ENCODE results near the gene DAPK2.

Gene DAPK2

DNA sequence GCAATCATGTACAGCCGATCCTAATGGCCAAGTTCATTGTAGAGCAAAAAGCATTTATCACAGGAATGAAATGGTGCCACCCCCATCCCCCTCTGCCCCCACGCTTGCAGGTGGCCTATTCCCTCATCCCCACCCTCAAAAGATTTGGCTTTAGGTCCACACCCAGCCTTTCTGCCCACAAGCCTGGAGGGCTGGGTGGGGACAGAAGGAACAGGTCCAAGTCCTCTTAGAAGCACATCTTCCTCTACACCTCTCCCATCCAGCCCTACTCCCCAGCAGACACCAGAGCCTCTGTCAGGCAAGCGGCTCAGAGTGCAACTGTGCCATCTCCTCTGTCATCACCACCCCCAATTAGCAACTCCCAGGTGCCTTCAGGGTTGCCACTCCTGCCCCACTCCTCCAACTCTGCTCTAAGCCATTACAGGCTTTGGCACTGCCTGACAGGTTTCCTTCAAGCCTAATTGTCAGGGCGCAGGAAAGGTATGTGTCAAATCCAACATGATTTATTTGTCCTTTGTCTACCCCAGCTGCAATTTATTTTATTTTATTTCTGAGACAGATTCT lies 49.4 kb downstream of the DAPK2 start:
- DNase-seq (ENCODE audit: low spot score): no peak

DNA sequence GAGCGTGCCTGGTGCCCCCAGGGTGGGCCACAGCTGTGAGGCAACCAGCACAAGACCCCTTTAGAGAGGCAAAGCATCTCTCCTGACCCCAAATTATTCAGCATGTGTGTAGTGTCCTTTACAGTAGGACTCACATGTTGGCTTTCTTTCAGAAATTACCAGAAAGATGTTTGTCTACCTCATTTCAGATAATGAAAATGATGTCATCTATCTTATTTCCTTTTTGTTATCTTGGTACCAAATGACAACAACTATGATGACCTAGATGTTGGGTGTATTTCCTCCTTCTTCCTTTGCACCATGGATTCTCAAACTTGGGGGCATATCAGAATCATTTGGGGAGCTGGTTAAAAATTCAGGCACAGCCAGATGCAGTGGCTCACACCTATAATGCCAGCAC lies 50.5 kb downstream of the DAPK2 start:
- no peak for DNase-seq (ENCODE audit: low spot score)

GRCh38 chr15:63994073-63994600 lies 52.1 kb downstream of the DAPK2 start:
- DNase-seq (ENCODE audit: low spot score): no peak

DNA sequence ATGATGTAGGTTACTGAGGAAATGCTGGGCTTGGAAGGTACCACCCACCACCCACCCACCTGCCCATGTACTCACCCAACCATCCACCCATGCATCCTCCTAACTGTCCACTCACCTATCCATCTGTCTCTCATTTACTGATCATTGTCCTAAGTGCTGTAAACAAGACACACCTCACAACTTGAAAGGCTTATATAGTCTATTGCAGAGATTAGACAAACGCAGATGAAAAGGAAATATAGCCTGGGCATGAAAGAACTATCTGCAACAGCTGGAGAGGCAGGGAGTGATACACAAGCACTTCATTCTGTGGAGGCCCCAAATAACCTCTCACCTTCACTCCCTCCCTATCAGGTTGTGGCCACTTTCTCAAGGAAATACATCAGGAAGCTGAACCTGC lies 54.0 kb downstream of the DAPK2 start:
- no peak for DNase-seq (ENCODE audit: low spot score)

GRCh38 chr15:63991706-63992105 lies 54.6 kb downstream of the DAPK2 start:
- DNase-seq (ENCODE audit: low spot score): no peak

- no peak for DNase-seq (ENCODE audit: low spot score)
Measured at GRCh38 chr15:63990454-63990853, 55.8 kb downstream of the DAPK2 start.

DNA sequence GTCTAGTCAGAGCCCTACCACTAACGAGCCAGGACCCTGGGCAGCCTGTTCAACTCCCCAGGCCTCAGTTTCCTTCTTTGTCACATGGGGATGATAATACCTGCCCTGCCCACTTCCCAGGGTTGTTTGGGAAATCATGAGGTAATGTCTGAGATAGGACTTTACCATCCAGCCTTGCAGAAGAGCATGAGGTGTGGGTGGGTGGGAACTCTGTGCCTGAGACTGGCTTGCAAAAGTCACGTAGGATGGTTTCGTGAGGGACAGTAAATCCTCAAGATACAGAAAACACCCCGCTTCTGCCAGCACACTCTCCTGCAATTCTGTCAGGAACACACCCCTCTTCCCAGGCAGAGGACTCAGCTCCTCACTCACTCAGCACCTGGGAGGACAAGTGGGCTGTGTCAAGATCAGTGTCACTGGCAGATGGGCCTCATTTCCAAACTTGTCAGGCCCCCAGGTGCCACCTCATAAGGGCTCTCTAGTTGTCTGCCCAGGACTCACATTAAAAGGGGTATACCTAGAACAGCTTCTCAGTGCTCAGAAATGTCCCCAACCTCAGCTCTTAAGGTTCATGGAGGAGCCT lies 58.4 kb downstream of the DAPK2 start:
- no peak for DNase-seq (ENCODE audit: low spot score)

- DNase-seq (ENCODE audit: low spot score): no peak
Measured at GRCh38 chr15:63986751-63987341, 59.4 kb downstream of the DAPK2 start.

DNA sequence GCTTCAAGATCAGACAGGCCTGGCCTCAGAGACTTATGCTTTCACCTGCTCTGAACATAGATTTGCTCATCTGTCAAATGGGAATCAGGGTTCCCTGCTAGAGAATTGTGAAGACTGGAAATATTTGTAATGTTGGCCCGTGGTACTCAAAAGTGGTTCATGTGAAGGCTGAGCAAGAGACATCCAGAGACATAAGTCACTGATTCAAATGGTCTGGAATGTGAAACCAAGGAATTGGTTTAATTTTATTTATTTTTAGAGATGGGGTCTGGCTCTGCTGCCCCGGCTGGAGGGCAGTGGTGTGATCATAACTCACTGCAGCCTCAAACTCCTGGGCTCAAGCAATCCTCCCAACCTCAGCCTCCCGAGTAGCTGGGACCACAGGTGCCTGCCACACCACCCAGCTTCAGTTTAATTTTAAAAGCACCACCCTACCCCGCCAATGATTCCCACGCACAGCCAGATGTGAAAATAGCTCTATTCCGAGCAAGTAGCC lies 60.1 kb downstream of the DAPK2 start:
- no peak for DNase-seq (ENCODE audit: low spot score)

- no peak for DNase-seq (ENCODE audit: low spot score)
Measured at GRCh38 chr15:63985221-63986184, 60.8 kb downstream of the DAPK2 start.

- DNase-seq (ENCODE audit: low spot score): no peak
Measured at GRCh38 chr15:63984331-63984730, 62.0 kb downstream of the DAPK2 start.

- no peak for DNase-seq (ENCODE audit: low spot score)
Measured at GRCh38 chr15:63983061-63983711, 63.1 kb downstream of the DAPK2 start.

- DNase-seq (ENCODE audit: low spot score): no peak
Measured at GRCh38 chr15:63982381-63982854, 63.9 kb downstream of the DAPK2 start.

- DNase-seq (ENCODE audit: low spot score): no peak
Measured at GRCh38 chr15:63981596-63982320, 64.5 kb downstream of the DAPK2 start.

- DNase-seq (ENCODE audit: low spot score): no peak
Measured at GRCh38 chr15:63979262-63979793, 67.0 kb downstream of the DAPK2 start.

DNA sequence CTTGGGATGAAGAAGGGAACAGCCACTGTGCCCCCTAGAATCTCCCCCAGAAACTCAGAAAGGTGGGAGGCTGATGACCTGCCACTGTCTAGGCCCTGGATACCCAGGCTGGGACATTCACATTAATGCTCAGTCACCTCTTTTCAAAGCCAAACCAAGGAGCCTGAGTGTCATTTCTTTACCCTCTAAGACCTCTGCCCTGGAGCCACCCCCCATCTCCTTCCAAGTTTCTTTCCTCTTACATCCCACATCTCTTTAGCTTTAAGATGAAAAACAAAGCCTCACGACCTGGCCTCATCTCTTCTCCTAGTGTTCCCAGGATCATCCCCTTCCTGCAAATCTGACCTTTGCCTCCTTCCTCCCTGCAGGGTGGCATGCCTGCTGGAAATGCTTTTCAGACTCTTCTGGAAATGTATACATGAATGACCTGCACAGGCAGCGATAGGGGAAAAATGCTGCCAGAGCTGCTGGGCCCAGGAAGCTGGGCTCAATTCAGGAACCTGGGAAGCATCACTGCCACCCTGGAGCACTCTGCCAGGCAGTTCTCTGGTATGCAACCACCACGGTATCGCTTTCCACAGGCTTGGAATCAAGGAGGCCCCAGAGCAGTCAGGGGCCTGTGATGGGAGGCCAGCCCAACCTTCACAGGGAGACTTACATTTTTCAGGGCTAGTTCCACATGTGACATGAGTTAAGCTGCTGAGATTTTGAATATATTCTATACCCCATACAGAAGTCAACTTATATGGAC lies 67.6 kb downstream of the DAPK2 start:
- DNase-seq (ENCODE audit: low spot score): no peak

- DNase-seq (ENCODE audit: low spot score): no peak
Measured at GRCh38 chr15:63977119-63977518, 69.2 kb downstream of the DAPK2 start.

GRCh38 chr15:63974021-63974420 lies 72.3 kb downstream of the DAPK2 start:
- DNase-seq (ENCODE audit: low spot score): no peak

GRCh38 chr15:63973212-63974009 lies 72.9 kb downstream of the DAPK2 start:
- DNase-seq (ENCODE audit: low spot score): peak; percentile 77

Measured in AG08395 (cell line).